ENCODE data around the gene CLDN6. TPM values are rescaled to one million over a fixed set of nuclear protein-coding genes. Genes with fewer than 3 reads are reported as not detected.

The CLDN6 gene
- total and polyA plus RNA-seq, 9 of the 15 experiments (the other 6 are each of a cell fraction or from before 2014, with no cell fraction given) = 0.22 to 0.75 (median 0.38) TPM; not detected in 3

- TF ChIP-seq, protein P1, sequence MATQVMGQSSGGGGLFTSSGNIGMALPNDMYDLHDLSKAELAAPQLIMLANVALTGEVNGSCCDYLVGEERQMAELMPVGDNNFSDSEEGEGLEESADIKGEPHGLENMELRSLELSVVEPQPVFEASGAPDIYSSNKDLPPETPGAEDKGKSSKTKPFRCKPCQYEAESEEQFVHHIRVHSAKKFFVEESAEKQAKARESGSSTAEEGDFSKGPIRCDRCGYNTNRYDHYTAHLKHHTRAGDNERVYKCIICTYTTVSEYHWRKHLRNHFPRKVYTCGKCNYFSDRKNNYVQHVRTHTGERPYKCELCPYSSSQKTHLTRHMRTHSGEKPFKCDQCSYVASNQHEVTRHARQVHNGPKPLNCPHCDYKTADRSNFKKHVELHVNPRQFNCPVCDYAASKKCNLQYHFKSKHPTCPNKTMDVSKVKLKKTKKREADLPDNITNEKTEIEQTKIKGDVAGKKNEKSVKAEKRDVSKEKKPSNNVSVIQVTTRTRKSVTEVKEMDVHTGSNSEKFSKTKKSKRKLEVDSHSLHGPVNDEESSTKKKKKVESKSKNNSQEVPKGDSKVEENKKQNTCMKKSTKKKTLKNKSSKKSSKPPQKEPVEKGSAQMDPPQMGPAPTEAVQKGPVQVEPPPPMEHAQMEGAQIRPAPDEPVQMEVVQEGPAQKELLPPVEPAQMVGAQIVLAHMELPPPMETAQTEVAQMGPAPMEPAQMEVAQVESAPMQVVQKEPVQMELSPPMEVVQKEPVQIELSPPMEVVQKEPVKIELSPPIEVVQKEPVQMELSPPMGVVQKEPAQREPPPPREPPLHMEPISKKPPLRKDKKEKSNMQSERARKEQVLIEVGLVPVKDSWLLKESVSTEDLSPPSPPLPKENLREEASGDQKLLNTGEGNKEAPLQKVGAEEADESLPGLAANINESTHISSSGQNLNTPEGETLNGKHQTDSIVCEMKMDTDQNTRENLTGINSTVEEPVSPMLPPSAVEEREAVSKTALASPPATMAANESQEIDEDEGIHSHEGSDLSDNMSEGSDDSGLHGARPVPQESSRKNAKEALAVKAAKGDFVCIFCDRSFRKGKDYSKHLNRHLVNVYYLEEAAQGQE (IDR thresholded peaks at IDR 0.05; ENCODE audit: borderline replicate concordance) = no peak
- TF ChIP-seq, protein P1 (CRISPR knock-in tag; IDR thresholded peaks at IDR 0.05; ENCODE audit: low read depth) = no peak
- TF ChIP-seq KDM4B (IDR thresholded peaks at IDR 0.05; ENCODE audit: borderline replicate concordance in 2 of 2, low read depth in 1 of 2) = no peak
Observed at GRCh38 chr16:2990891-2991290, 27.1 kb downstream of the CLDN6 start (continued).

Data from K562 (cell line).